Activated effector memory CD4-positive, alpha-beta T cell treated with anti-CD3 and anti-CD28 coated beads, Interleukin-2, amount 50 U/mL, for 16 hours (primary cell): ENCODE measurements around the gene GLRX2.
"Not testable (repeated sequence)": the region's sequence is repeated elsewhere in the genome, so short reads cannot be mapped to it uniquely, and the experiment has no call there.

Source experiments
- DNase-seq: peaks from one replicate; pipeline ENCODE4 v3.0.0-alpha.2; 2020

Gene GLRX2

DNA sequence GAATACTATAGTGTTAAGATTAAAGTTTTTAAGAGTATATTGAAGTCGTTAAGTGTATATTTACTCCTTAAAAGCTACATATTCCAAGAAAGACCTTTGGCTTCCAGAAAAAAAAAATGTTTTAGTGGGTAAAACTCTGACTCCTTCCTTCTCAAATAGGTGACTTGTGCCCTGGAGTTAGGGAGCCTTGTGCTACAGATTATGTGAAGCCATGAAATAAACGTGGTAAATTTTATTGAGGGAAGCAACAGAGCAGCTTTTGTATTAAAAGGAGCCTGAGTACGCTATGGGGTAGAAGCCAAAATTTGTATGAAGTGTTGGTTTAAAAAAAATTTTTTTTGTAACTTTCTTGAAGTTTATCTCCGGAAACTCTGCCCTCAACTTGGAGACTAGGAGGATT lies 44.8 kb downstream of the GLRX2 start:
- DNase-seq: no peak

DNA sequence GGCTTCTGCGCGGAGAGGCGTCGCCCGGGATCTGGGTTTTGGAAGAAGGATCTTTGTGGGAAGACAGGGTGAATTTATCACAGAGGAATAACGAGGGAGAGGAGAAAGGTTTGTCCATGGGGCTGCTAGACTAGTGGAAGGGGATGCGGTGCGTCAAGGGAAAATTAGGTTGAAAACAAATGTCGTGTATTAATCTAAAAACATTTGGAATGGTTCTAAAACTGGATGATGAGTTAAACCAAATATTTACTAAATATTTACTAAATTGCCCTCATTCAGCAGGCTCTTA lies 45.2 kb downstream of the GLRX2 start:
- DNase-seq: no peak

DNA sequence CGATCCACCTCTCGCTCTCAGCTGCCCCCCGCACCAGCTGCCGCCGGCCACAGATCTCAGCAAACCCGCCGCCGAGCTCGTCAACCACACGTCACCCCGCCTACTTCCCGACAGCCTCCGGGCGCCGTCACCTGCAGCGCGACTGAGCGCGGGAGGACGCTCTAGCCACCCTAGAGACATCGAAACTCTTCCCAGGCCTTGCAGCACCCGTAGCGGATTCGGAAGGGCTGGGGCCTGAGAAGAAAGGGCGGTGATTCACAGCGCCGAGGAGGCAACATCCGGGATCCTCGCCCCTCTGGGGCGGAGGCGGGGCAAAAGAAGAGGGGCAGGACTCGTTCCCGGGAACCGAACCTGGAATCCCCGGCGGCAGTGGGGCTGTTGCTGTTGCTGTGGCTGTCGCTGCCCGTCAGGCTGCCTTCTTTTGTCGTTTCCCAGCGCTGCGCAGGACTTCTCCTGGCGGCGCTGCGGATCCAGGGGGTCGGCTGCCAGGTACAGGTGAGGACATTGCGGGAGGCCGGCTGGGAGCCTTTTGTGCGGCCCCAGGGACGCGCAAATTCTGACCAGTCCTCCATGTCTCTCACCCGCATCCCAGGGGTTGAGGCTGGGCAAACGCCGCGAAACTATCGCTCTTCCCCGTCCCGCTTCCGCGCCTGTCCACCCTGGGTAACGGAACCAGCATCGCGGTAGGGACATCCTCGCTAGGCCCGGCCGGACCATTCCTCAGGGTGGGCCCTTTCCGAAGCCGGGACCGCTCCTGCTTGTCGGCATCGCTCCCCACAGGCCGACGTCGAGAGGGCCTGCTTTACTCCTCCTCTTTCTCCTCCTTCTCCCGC lies 45.7 kb downstream of the GLRX2 start, which contains the start of the genes RO60 and UCHL5:
TSS of gene RO60 (plus strand) at position 331 of the 833 bp plus-strand sequence. CDS start 9,443 bp downstream, outside the sequence.
TSS of gene UCHL5 (minus strand) at position 79 of the 833 bp plus-strand sequence. CDS start 100 bp downstream, outside the sequence.
- DNase-seq: peak; percentile 98

DNA sequence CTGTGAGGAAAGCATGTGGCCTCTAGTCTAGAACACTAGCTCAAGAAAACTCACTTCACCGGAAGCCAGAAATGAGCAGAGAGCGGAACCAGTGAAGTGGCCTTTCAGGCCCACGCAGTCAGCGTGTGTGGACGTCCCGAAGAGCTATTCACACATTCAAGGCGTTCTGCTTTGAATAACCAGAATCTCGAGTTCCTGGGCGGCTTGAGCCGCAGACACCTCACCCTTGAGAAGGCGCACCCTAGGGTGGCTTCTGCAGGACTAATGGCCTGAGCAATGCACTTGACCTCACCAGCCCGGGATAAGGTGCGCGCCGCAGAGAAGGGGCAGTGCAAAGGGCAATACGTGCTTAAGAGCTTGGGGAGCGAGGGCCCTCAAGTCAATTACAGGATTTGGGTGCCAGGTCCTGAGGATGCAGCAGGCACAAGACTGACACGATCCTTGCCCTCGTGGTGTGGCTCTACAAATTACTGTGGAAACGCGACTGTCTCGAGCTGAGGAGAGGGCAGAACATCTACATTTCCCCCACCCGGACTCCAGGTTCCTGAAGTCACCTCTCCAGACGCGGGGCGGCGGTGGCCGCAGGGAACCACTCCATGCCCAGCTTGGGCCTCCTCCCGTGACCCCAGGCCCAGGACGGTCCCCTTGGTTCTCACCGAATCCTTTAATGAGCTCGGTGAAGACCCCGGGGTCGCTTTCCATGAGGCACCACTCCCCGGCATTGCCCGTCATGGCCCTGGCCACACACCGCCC lies 46.5 kb downstream of the GLRX2 start:
- peak; percentile 84 for DNase-seq

DNA sequence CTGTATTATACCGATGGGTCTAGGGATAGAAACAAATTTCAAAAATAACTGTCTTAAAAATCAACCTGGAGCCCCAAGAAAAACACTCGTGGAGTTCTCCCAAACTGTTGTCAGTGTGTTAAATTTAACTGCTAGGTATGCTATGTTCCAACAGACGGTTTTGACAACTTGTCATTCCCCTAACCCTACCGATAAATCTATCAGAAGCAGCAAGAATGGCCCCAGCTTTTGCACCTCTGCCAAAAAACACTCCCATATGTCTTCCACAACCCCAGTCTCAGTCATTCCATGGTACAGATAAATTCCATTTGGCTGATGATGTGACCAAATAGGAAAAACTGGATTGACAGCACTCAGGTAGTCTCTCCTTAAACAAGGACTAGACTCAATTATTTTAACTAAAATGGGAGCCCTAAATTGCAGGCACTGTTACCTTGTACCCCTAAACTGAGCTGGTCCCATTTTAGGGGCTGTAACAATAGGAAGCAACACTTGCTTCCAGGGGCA lies 51.0 kb downstream of the GLRX2 start:
- no peak for DNase-seq

DNA sequence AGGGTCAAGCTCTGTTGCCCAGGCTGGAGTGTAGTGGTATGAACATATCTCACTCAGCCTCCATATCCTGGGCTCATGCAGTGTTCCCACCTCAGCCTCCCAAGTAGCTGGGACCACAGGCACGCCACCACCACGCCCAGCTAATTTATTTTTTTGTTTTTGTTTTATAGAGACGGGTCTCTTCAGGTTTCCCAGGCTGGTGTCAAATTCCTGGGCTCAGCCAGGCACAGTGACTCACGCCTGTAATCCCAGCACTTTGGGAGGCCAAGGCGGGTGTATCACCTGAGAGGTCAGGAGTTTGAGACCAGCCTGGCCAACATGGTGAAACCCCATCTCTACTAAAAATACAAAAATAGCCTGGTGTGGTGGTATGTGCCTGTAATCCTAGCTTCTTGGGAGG lies 56.3 kb downstream of the GLRX2 start:
- DNase-seq: not testable (repeated sequence)
